H54 (cell line): ENCODE data around the gene C1orf146.
"Not testable (repeated sequence)": the region's sequence is repeated elsewhere in the genome, so short reads cannot be mapped to it uniquely, and the experiment has no call there.

ENCODE experiments used
- DNase-seq: peaks from one replicate; pipeline ENCODE4 v3.0.0; 2011; ENCODE audit warnings: low spot score, mixed read lengths; ENCODE audit not compliant: insufficient read length
- FAIRE-seq: peaks from 3 replicates; lab custom pipeline; 2011; peaks lifted over from hg19 to GRCh38; lab: Jason Lieb, UNC
- POLR2A ChIP-seq: IDR thresholded peaks from 2 replicates; pipeline ENCODE4 v1.6.1; 2011; ENCODE audit warnings: low read depth, mild to moderate bottlenecking, low read length

C1orf146 gene

DNA sequence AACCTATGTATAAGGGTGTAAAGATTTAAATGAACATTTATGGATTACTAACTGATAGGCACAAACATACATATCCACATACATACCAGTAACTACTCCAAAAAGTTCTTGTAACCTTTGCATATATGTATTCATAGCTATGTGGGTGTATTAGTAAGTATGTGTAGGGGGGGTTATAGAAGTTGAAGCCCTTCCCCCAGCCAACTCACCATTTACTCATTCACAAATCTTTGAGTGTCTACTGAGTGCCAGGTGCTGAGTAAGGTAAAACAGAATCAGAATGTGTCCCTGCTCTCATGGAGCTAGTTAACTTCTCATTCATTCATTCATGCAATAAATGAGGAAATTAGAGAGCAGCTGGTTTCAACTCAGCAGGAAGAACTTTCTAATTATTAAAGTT is 1.3 kb downstream of the C1orf146 start:
- FAIRE-seq = no peak
- no peak for TF ChIP-seq POLR2A

DNA sequence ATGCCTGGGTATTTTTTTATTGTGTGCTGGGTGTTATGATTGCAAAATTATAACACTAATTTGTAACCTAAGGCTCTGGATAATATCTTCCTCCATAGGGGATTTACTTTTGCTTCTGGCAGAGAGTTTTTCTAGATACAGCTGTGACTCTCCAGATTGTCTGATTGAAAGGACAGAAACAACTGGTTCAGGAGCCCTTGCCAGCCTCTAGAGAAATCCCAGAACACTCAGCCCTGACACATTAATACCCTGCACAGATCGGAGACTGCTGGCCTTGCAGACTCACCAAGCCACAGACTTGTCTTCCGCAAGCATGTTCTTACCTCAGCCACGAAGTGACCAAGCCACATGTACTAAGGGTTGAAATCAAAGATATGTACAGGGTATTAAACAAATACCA is 10.7 kb downstream of the C1orf146 start:
- no peak for TF ChIP-seq POLR2A
- no peak for FAIRE-seq
- no peak for DNase-seq

More for the DNA sequence above, 1.3 kb downstream of the C1orf146 start:
- DNase-seq = no peak

DNA sequence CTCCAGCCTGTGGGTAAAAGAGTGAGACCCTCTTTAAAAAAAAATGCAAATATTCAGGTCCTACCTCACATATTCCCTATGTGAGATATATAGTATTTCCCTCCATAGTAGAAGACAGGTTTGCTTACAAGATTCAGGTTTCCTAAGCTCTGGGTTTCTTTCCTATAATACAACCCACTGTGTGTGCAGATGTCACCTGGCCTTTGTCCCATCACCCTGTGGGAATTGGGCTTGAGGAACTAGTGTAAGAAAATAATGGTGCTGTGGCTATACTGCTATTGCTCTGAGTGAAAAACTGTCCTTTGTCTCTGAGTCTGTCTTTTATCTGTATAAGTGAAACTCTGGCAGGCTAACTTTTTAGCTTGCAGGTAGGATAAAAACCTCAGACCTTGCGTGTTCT is 13.0 kb downstream of the C1orf146 start:
- DNase-seq = no peak
- no peak for FAIRE-seq

DNA sequence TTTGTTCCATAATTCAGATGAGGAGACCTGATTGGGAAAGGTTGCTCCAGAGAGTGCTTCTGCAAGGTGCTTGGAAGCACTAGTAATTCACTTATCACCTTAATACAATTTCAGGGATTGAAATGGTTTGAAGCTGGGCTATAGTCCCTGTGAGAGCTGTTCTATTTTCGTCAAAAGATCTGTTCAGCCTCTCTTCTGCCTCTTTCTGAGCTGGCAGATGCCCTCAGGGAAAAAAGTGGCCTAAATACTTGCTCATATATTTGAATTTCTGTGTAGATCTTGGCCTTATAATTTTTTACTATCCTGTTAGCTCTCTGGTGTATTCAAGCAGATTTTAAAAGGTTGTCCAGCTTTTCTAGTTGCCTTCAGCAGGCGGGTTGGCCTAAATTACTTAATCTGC is 22.3 kb downstream of the C1orf146 start:
- no peak for TF ChIP-seq POLR2A
- no peak for FAIRE-seq
- DNase-seq = no peak

More for the DNA sequence above, 13.0 kb downstream of the C1orf146 start:
- TF ChIP-seq POLR2A = no peak

DNA sequence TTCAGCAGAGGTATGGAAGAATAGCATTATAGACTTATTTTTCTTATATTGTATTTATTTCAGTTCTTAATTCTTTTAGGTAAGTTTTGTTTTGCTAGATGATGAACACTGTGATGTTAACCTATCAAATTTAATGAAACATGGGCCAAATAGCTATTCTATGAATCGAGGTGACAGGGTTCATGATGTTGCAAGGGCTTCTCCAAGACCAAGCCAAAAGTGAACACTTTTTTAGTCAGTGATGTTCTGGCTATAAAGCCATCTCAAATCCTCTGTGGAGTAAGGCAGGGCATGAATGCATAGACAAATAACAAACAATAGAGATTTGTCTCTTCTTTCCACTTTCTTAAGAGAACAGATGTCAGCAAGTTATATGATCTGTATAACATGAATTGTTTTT is 26.7 kb downstream of the C1orf146 start:
- DNase-seq (no peak), FAIRE-seq (no peak)
- TF ChIP-seq POLR2A = no peak

DNA sequence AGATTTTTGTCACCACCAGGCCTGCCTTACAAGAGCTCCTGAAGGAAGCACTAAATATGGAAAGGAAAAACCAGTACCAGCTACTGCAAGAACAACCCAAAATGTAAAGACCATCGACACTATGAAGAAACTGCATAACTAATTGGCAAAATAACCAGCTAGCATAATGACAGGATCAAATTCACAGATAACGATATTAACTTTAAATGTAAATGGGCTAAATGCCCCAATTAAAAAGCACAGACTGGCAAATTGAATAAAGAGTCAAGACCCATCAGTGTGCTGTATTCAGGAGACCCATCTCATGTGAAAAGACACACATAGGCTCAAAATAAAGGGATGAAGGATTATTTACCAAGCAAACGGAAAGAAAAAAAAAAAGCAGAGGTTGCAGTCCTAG is 37.0 kb downstream of the C1orf146 start:
- not testable (repeated sequence) for FAIRE-seq, DNase-seq

DNA sequence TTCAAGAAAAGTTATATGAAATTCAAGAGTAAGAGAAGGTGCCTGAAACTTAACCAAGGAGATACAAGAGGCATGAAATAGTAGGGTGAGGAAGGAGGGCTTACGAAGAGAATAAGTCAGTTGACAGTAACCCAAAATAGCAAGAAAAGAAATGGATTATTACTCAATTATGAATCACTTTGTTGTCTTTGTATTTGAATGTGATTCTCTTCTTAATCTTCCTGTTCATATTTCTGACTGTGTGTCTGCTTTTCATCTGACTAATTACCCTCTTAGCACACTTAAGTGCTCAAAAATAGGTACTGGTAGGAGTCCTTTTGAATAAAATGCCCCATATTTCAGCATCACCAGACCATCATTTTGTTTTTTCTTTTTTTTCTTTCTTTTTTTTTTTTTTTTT is 41.6 kb downstream of the C1orf146 start:
- DNase-seq = no peak
- no peak for TF ChIP-seq POLR2A
- FAIRE-seq = no peak

DNA sequence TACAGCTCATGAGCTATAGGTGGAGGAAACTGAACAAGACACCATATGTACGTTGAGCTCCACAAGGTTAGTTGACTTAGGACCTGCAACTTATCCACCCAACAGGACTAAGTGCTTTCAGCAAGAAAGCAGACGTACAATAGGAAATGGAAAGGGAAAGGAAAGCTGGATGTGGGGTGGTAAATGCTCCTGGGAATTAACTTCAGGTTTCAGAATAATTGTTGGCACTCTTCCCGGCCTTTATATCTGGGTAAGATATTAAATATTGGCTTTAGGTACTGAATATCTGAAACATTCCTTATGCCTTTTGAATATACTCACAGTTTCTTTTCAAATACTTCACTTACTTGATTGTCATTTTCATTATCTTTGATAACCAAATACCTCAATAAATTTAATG is 44.8 kb downstream of the C1orf146 start:
- TF ChIP-seq POLR2A = no peak
- DNase-seq = no peak
- no peak for FAIRE-seq

DNA sequence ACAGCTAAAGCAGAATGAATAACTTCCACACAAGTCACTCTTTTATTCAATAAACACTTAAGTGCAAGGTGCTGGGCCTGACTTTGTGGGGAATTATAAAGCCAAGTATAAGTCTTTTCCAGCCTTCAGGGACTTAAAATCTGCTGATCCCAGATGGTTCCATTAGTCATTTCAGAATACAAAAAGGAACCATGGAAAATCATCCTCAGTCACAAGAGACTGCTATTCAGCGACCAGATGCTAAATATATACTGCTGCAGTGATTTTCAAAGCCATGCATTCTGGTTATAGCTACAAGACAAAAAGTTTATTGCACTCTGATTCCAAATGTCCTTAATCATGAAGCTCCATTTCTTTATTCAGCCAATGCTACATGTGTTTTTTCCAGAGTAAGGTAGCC is 55.3 kb downstream of the C1orf146 start:
- no peak for TF ChIP-seq POLR2A
- DNase-seq (no peak), FAIRE-seq (no peak)

DNA sequence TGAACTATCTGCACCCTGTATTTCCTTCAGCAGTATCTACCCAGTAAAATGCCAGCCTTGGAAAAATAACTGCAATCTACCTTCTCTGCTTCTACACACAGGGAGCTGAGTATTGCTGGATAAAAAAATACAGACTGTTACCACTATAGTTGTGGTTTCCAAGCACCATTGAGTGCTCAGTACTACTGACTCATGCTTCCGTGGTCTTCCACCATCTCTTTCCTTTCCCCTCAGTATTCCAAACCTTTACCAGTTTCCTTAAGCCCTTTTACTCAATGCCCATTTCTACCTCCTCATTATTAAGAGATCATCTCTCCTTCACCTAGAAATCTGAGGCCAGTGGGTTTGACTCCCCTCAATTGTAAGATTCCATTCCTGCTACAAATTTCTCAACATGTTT is 57.2 kb downstream of the C1orf146 start:
- peak; percentile 22 for DNase-seq
- peak; percentile 70 for FAIRE-seq
- TF ChIP-seq POLR2A = no peak

DNA sequence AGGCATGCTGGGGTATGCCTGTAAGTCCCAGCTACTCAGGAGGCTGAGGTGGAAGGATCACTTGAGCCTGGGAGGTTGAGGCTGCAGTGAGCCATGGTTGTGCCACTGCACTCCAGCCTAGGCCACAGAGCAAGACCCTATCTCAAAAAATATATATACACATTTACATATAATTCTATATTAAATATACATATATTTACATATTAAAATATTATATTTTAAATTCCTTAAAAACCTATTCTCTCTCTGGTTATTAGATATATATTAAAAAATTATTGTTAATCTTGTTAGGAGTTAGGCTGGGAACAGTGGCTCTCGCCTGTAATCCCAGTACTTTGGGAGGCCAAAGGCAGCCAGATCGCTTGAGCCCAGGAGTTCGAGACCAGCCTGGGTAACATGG is 58.4 kb downstream of the C1orf146 start:
- FAIRE-seq = no peak
- DNase-seq = no peak
- no peak for TF ChIP-seq POLR2A

DNA sequence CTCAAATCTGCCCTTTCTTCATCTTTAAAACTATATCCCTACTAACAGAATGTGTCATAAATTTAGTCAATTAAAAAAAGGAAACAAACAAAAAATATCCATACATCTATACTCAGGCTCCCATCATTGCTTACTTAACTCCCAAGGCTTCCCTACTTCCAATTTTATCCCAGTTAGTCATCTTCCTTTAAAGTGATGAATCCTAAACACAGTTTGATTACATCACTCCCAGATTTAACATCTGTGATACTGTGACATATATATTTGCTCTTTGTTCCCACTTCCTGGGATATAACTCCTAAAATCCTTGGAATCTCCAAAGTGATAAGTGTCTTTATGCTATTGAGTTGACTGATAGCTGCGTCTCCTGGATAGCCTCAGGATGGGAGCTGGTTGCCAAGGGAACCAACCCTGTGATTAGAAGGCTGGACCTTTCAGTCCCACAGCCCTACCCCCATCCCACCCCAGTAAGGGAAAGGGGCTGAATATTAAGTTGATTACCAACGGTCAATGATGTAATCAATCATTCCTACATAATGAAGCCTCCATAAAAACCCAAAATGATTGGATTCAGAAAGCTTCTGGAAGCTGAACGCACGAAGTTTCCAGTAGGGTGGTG is 59.5 kb downstream of the C1orf146 start:
- no peak for TF ChIP-seq POLR2A
- FAIRE-seq = peak; percentile 57
- peak; percentile 19 for DNase-seq

DNA sequence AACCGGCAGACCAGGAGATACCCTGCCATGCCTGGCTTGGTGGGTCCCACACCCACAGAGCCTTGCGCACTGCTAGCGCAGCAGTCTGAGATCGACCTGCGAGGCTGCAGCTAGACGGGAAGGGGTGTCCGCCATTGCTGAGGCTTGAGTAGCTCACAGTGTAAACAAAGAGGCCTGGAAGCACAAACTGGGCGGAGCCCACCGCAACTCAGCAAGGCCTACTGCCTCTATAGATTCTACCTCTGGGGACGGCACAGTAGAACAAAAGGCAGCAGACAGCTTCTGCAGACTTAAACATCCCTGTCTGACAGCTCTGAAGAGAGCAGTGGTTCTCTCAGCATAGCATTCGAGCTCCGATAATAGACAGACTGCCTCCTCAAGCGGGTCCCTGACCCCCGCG is 62.1 kb downstream of the C1orf146 start:
- DNase-seq, FAIRE-seq: not testable (repeated sequence)

DNA sequence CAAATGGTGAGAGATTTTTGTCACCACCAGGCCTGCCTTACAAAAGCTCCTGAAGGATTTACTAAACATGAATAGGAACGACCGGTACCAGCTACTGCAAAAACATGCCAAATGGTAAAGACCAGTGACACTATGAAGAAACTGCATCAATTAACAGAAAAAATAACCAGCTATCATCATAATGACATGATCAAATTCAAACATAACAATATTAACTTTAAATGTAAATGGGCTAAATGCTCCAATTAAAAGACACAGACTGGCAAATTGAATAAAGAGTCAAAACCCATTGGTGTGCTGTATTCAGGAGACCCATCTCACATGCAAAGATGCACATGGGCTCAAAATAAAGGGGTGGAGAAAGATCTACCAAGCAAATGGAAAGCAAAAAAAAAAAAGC is 63.7 kb downstream of the C1orf146 start:
- FAIRE-seq, DNase-seq: not testable (repeated sequence)

DNA sequence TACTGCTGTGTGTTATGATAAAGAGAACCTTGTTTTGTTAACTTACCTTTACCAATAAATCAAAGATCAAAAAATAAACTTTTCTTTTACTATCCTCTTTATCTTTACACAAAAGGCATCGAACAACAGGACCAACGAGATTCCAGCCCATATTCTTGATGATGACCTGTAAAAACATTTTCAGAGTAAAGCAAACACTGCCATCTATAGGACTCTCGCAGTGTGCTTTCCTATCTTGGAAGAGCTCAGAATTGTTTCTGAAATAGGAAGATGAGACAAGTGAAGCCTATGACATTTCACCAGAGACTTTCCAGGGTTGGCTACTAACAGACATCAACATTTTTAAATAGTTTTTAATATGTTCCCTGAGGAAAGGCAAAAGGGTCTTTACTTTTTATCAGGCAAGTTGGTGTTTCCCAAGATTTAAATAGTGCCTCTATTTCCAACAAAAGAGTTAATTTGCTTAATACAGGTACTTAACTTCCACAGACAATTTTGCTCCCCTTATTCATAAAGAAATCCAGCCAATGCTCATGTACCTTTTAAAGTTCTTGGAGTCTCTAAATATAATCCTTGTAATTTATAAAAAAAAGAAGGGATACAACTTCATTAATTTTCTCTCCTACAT is 73.8 kb downstream of the C1orf146 start:
- FAIRE-seq (peak; percentile 76), DNase-seq (peak; percentile 9)
- no peak for TF ChIP-seq POLR2A
